OCI-LY7 (cell line): ENCODE data around the gene BCAR1.

Source experiments
- CTCF ChIP-seq: fragments of 200-600 bp; sonication (generic); conservative IDR thresholded peaks from 2 replicates; pipeline ENCODE4 v1.5.1; 2014; ENCODE audit warnings: mild to moderate bottlenecking, antibody characterized with exemption, low read length, moderate library complexity, mixed read lengths
- EZH2phosphoT487 ChIP-seq: fragments of 200-600 bp; sonication (generic); IDR thresholded peaks from 2 replicates; pipeline ENCODE4 v1.6.1; 2018; ENCODE audit warnings: low read depth, borderline replicate concordance, mild to moderate bottlenecking, mixed run types, antibody characterized with exemption, low read length, moderate library complexity, mixed read lengths

- TF ChIP-seq CTCF: no peak
- no peak for TF ChIP-seq EZH2phosphoT487
Measured at GRCh38 chr16:75216576-75216975, 34.8 kb downstream of the BCAR1 start.
